CD4-positive, alpha-beta T cell treated with Interleukin-17A for 1 hour (primary cell): ENCODE measurements around the gene DPT.

Experiments
- DNase-seq: peaks from one replicate; pipeline ENCODE4 v3.0.0-alpha.2; 2020

The DPT gene

GRCh38 chr1:168697356-168698126 lies 31.5 kb downstream of the DPT start:
- no peak for DNase-seq

DNA sequence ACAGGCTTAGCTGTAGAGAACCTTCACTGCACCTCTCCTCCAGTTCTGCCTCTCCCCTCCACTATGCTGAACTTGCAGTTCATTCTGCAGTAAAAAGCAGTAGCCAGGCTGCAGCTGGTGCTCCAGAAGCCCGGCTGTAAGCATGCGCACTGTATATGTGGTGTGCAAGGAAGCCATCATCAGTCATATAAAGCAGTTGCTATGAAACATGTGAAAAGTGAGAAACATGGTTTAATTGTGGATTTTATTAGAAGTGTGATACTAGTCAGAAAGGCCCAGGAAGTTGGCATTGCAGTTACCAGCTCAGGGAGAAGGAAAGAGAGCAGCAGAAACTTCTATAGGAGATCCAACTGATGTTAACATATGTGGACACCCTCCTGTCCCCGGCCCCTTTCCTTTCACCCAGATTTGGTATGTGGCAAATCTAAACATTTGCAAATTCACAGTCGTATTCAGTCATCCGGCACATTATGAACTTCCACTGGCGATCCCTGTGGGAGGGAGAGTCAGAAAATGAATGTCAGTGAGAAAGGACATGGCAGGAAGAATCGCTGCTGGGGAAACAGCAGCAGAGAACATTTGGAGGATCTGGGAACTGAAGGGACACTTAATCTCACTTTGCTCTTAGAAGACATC lies 32.8 kb downstream of the DPT start:
- no peak for DNase-seq

GRCh38 chr1:168693872-168694238 lies 35.2 kb downstream of the DPT start:
- no peak for DNase-seq

DNA sequence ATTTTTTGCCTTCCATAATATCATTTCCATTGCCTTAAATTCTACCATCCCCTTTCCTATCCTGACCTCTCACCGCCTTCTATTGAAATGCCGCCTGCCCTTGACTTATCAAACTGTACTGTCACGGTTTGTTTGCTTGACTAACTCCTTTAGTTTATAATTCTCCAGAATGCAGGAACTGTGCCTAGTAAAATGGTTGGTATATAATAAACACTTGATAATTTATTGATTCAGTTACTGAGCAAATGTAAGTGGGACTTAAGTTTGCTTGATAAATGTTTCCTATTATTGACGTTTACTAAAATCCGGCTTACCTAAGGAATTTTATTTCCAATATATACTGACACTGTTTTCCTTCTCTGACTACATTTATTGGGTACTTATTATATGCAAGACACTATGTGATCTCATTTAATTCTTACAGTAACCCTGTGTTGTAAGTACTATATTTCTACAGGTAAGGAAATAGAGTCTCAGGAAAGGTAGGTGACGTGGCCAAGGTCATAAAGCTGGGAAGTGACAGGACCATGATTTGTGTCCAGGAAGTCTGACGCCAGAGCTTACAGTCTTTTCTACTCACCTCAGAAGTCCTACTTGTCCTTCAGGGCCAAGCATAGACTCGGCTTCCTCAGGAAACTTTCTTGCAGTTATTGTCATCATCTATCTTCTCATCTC lies 35.7 kb downstream of the DPT start:
- DNase-seq = no peak

- no peak for DNase-seq
Observed at GRCh38 chr1:168692472-168692871, 36.5 kb downstream of the DPT start.

DNA sequence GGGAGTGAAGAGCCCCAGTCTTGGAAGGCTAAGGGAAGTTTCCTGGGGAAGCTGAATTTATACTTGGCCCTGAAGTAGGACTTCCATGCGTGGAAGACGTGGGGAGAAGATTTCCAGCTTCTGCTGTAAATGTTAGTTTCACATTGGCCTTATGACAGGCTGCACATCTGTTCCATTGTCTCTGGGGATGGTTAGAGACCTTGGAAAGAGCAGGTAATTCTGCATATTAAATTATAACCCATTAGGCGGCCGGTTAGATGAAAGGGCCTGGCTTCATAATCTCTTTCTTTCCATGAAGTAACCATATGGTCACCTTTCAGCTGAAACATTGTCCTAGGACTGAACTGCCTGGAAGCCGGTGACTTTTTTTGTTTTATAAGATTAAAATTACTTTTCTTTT lies 37.5 kb downstream of the DPT start:
- no peak for DNase-seq

DNA sequence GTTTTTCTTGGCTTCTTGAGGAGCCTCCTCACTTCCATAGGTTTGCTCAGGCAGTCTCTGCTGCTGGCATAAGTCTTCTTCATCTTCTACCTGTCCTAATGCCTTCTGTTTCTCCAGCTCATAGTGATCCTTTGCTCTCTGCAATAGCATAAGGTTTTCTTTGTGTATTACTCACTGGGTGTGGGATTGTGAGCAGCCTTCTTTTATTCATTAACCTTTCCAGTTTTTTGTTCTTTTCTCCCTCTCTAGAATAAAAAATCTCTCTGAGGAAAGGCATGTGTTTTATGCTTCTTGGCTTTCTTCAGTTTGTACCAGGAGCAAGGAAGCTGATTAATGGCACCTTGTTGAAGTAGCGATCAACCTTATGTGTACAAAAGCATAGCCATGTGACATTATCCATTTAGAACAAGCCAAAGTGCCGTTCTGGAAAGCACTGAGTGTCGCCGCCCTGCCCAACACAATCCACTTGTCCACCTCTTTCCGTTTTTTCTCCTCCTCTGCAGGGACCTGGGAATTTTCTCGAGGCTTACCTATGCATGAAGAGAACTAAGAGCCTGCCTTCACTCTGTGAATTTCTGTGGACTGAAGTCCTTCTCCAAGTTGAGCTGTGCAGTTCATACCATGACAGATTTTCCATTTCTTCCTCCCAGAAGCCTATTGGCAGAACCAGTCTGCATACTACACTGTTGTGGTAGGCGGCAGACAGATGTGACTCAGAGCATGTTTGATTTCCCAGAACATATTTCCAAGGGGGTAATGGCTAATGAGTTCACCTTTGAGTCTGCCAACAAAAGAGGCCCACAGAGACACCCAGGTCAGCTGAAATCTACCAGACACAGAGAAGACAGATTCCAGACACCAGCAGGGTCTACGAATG lies 39.0 kb downstream of the DPT start:
- DNase-seq = no peak

- DNase-seq = no peak
Observed at GRCh38 chr1:168689327-168689657, 39.7 kb downstream of the DPT start.

DNA sequence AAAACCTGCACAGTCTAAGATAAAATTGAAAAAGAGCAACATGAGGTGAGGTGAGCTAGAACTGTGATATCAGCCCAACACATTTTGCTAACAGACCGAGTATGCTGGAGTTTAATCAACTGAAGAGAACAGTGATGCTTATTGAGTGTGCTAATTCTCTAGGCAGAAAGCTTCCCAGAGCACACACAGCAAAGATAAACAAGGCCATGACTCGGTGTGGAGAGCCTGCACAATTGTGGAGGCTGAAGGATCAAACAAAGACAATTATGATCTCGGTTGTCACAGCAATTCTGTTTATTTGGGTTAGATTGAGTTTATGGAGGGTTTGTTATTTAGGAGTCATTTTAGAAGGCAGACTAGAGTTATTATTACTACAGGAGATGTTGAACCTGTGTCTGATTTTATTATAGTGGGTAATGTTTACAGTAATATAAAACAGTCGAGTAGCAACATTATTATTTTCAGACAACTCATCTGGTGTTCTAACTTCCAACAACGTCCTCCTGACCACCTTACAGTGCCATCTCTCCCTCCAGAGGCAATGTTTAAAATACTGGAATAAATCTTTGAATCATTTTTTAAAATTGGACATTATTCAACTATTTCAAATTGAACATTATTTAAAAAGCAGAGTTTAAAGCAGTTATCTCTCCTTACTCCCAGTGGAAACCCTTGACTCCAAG lies 40.2 kb downstream of the DPT start:
- no peak for DNase-seq

DNA sequence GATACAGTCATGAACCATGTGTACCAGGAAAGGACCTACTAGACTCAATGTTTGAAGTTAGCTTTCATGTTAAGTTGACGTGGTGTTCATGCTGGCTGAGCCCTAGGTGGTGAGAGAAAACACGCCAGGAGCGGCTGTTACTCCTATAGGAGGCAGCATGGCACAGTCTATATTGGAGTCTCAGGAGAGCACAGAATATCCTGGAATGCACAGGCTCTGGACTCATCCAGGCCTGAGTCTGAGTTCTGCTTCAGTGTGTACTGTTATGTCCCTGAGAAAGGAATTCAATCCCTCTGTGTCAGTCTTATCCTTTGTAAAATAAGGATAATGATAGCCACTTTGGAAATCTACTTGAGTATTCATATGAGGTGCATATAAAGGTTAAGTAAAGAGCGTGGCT lies 41.2 kb downstream of the DPT start:
- no peak for DNase-seq

DNA sequence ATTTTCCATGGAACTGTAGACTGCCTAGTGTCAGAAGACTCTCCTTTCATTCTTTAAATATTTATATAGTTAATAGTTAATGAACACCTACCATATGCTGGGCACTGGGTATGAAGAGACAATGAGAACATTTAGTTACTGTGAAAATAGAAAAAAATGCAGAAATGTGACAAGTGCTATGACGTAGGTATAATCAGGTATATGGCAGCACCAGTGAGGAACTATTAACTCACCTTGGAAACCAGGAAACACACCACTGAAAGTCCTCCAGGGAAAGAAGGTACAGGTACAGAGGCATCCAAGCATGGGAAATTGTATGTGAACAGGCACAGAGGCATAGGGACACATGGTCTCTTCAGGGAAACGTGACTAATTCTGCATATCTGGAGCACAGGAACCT lies 42.3 kb downstream of the DPT start:
- DNase-seq = no peak

DNA sequence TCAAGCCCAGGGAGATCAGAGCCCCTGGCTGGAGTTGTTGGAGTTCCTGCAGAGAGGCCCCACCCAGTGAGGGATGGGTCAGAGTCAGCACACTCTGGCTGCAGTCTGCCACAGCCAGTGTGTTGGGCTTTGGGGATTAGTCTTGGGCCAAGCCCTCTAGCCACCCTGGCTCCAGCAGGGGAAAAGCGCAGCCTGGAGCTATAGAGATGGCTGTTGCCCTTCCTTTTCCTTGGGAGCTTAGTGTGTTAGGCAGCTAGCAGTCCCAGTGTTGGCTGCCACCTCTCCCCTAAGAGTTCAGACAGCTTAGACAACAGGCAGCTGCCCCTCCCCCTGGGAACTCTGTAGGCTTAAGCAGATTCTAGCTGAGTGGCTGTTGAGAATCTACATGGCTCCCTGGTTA lies 45.1 kb downstream of the DPT start:
- no peak for DNase-seq

DNA sequence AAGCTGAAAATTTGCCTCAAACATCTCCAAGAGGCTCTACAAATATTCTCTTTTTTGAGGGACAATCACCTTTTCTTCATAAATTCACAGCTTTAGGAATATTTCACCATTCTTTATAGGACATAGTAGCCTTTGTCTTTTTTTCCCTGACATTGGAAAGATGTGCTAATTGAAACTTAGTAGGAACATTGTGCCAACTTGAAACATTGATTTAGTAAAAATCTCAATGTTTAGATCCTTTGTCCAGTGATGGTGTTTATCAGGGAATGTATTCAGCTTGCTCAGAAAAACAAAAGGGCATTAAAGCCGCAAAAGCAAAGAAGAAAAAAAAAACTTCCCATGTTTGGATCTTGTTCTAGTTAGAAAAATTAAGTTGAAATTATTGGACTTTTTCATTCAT lies 52.1 kb downstream of the DPT start:
- DNase-seq = no peak

- no peak for DNase-seq
Observed at GRCh38 chr1:168676029-168676812, 52.8 kb downstream of the DPT start.

GRCh38 chr1:168673974-168674683 lies 54.9 kb downstream of the DPT start:
- DNase-seq = no peak

- DNase-seq = no peak
Observed at GRCh38 chr1:168672278-168672677, 56.7 kb downstream of the DPT start.

- DNase-seq = no peak
Observed at GRCh38 chr1:168671782-168672181, 57.2 kb downstream of the DPT start.

DNA sequence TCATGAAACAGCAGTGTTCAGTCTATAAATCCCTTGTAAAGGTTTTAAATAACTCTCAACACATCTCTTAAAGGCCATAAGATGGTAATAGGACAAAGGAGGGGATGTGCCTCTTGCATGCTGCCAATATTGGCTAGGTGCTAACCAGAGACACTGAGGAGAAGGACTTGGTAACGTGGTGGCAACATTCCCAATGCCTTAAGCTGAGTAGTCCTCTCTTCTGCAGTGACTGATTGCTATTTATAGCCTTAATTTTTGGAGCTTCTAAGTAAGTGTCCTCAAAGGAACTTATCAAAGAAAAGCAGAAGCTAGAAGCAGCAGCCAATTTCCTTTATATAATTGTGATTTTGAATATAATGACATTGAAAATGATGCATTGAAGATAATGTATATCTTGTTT lies 63.0 kb downstream of the DPT start:
- no peak for DNase-seq

GRCh38 chr1:168664069-168664834 lies 64.8 kb downstream of the DPT start:
- no peak for DNase-seq

GRCh38 chr1:168656485-168656884 lies 72.5 kb downstream of the DPT start:
- DNase-seq = no peak
